Choroid plexus epithelial cell (primary cell): ENCODE data around the gene MAST2.
"Not testable (repeated sequence)": the region's sequence is repeated elsewhere in the genome, so short reads cannot be mapped to it uniquely, and the experiment has no call there.

ENCODE experiments used
- DNase-seq: peaks from one replicate; pipeline ENCODE4 v3.0.0-alpha.2; 2010; ENCODE audit warnings: low read depth
- H3K4me3 ChIP-seq: 2 replicates; pipeline ENCODE4 v1.5.1; 2011; ENCODE audit warnings: low read depth, mild to moderate bottlenecking, control low read depth, low read length, moderate library complexity
- TF ChIP-seq, protein P1 (sequence below): conservative IDR thresholded peaks from 2 replicates; pipeline ENCODE4 v1.5.1; 2011; ENCODE audit warnings: low read depth, mild to moderate bottlenecking, control low read depth, inconsistent platforms, low read length, moderate library complexity

Gene MAST2

DNA sequence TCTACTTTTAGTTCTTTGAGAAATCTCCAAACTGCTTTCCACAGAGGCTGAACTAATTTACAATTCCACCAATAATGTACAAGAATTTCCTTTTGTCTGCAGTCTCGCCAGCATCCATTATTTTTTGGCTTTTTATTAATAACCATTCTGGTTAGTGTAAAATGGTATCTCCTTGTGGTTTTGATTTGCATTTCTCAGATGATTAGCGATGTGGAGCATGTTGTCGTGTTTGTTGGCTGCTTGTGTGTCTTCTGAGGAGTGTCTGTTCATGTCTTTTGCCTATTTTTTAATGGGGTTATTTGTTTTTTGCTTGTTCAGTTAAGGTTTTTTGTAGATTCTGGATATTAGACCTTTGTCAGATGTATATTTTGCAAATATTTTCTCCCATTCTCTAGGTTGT, 131.5 kb downstream of the MAST2 start:
- H3K4me3 ChIP-seq: no peak overlapping the region
- TF ChIP-seq, protein P1, sequence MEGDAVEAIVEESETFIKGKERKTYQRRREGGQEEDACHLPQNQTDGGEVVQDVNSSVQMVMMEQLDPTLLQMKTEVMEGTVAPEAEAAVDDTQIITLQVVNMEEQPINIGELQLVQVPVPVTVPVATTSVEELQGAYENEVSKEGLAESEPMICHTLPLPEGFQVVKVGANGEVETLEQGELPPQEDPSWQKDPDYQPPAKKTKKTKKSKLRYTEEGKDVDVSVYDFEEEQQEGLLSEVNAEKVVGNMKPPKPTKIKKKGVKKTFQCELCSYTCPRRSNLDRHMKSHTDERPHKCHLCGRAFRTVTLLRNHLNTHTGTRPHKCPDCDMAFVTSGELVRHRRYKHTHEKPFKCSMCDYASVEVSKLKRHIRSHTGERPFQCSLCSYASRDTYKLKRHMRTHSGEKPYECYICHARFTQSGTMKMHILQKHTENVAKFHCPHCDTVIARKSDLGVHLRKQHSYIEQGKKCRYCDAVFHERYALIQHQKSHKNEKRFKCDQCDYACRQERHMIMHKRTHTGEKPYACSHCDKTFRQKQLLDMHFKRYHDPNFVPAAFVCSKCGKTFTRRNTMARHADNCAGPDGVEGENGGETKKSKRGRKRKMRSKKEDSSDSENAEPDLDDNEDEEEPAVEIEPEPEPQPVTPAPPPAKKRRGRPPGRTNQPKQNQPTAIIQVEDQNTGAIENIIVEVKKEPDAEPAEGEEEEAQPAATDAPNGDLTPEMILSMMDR: no peak
- no peak for DNase-seq

- TF ChIP-seq, protein P1: no peak
- no peak for DNase-seq
- no peak overlapping the region for H3K4me3 ChIP-seq
Measured at GRCh38 chr1:45938029-45938428, 134.6 kb downstream of the MAST2 start.

DNA sequence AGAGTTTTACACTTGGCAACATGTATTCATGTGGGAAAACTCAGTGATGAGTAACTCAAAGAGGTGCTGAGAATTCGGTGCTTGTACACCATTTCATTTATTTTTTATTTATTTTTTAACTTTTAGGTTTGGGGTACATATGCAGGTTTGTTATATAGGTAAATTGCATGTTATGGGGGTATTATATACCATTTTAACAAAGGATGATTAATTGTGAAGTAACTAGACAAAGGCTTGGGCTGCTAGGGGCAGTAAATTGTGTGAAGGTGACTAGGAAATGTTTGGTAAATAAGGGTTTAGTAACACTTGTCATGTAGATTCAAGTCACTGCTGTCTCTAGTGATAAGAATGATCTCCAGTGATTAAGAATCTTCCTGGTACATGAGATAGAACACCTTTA, 139.0 kb downstream of the MAST2 start:
- TF ChIP-seq, protein P1: no peak
- no peak for DNase-seq
- no peak overlapping the region for H3K4me3 ChIP-seq

- TF ChIP-seq, protein P1: no peak
- no peak for DNase-seq
- H3K4me3 ChIP-seq: no peak overlapping the region
Measured at GRCh38 chr1:45943185-45943584, 139.8 kb downstream of the MAST2 start.

DNA sequence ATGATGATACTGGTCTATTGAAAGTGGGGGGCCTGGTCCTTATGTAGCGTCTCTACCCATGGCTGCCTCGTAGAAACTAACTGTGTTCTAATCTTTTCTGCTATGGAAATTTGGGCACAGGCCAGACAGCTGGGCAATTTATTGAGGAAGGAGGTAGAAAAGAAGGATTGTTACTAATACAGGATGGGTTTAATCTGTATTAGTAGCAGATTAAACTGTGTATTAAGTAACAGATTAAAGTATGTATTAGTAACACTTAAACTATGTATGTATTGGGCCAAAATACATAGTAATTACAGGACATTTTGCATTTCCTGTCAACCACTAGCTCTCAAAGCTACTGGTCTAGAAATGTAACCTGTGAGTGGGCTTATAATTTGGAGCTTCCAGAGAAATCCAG, 142.0 kb downstream of the MAST2 start:
- DNase-seq: peak; percentile 59
- TF ChIP-seq, protein P1: no peak
- H3K4me3 ChIP-seq: no peak overlapping the region

- not testable (repeated sequence) for DNase-seq, H3K4me3 ChIP-seq
Measured at GRCh38 chr1:45949462-45949861, 146.1 kb downstream of the MAST2 start.

GRCh38 chr1:45952072-45952471, 148.7 kb downstream of the MAST2 start:
- H3K4me3 ChIP-seq: no peak overlapping the region
- no peak for DNase-seq
- TF ChIP-seq, protein P1: no peak
